ENCODE data around the gene SFXN3. TPM values are rescaled to one million over a fixed set of nuclear protein-coding genes. Genes with fewer than 3 reads are reported as not detected.

SFXN3 gene
- total and polyA plus RNA-seq, 2 donors from 2014 or later, result 23.3 to 51.6 TPM

GRCh38 chr10:101043363-101043707 lies 12.3 kb downstream of the SFXN3 start:
- H3K9ac ChIP-seq (ENCODE audit: low read length in 3 of 3), result peak overlapping the region; percentile 70 to 93 (median 72)
- DNase-seq, result no peak
- H3K4me1 ChIP-seq (ENCODE audit: control insufficient read depth in 2 of 3, insufficient read depth in 2 of 3, low read depth in 1 of 3, low read length in 3 of 3), result peaks cover 9 to 13% (median 11%) of the 10 kb centered on the region in 3 donors
- peaks cover 9% of the 10 kb centered on the region for H3K27me3 ChIP-seq (ENCODE audit: control insufficient read depth, insufficient read depth, low read length)
- FAIRE-seq, result no peak
- H3K27ac ChIP-seq (ENCODE audit: low read depth in 2 of 2, low read length in 2 of 2), result peak overlapping the region; percentile 90
- no peaks in the 10 kb centered on the region for H3K9me3 ChIP-seq (ENCODE audit: control insufficient read depth in 2 of 3, insufficient read depth in 1 of 3, low read length in 3 of 3)
- H3K36me3 ChIP-seq (ENCODE audit: control insufficient read depth in 2 of 3, insufficient read depth in 3 of 3, low read length in 3 of 3), result peaks cover 0 to 2% (median 0%) of the 10 kb centered on the region in 3 donors
- H3K4me3 ChIP-seq (ENCODE audit: low read length in 3 of 3), result peak overlapping the region; percentile 65 to 83 (median 70)
- intact Hi-C loops (cut with DNase I), result no loop called here
- no peak for TF ChIP-seq CTCF (IDR thresholded peaks at IDR 0.05; ENCODE audit: borderline replicate concordance, extremely low read depth, insufficient read depth)

GRCh38 chr10:101044117-101044516 lies 13.1 kb downstream of the SFXN3 start:
- Histone ChIP-seq H3K9me3 (ENCODE audit: control insufficient read depth in 2 of 3, insufficient read depth in 1 of 3, low read length in 3 of 3) (no peaks in the 10 kb centered on the region), H3K9ac (ENCODE audit: low read length in 3 of 3) (no peak overlapping the region), H3K4me1 (ENCODE audit: control insufficient read depth in 2 of 3, insufficient read depth in 2 of 3, low read depth in 1 of 3, low read length in 3 of 3) (peaks cover 9 to 13% (median 11%) of the 10 kb centered on the region in 3 donors), H3K36me3 (ENCODE audit: control insufficient read depth in 2 of 3, insufficient read depth in 3 of 3, low read length in 3 of 3) (peaks cover 0 to 2% (median 0%) of the 10 kb centered on the region in 3 donors), H3K27ac (ENCODE audit: low read depth in 2 of 2, low read length in 2 of 2) (no peak overlapping the region), H3K27me3 (ENCODE audit: control insufficient read depth, insufficient read depth, low read length) (peaks cover 16% of the 10 kb centered on the region), H3K4me3 (ENCODE audit: low read length in 3 of 3) (no peak overlapping the region)
- peak in 1 of 5 donors; percentile 19 for DNase-seq
- TF ChIP-seq CTCF (IDR thresholded peaks at IDR 0.05; ENCODE audit: borderline replicate concordance, extremely low read depth, insufficient read depth), result no peak
- intact Hi-C loops (cut with DNase I), result no loop called here
- FAIRE-seq, result no peak

- H3K36me3 ChIP-seq (ENCODE audit: control insufficient read depth in 2 of 3, insufficient read depth in 3 of 3, low read length in 3 of 3), result no peaks in the 10 kb centered on the region
- no peak overlapping the region for H3K4me3 ChIP-seq (ENCODE audit: low read length in 3 of 3)
- H3K27me3 ChIP-seq (ENCODE audit: control insufficient read depth, insufficient read depth, low read length), result peaks cover 30% of the 10 kb centered on the region
- H3K4me1 ChIP-seq (ENCODE audit: control insufficient read depth in 2 of 3, insufficient read depth in 2 of 3, low read depth in 1 of 3, low read length in 3 of 3), result peaks cover 6 to 13% (median 9%) of the 10 kb centered on the region in 3 donors
- H3K27ac ChIP-seq (ENCODE audit: low read depth in 2 of 2, low read length in 2 of 2), result no peak overlapping the region
- no peak for TF ChIP-seq CTCF (IDR thresholded peaks at IDR 0.05; ENCODE audit: borderline replicate concordance, extremely low read depth, insufficient read depth)
- H3K9ac ChIP-seq (ENCODE audit: low read length in 3 of 3), result no peak overlapping the region
- intact Hi-C loops (cut with DNase I), result no loop called here
- no peak for FAIRE-seq
- DNase-seq, result peak; percentile 37 to 72 (median 39)
- H3K9me3 ChIP-seq (ENCODE audit: control insufficient read depth in 2 of 3, insufficient read depth in 1 of 3, low read length in 3 of 3), result no peaks in the 10 kb centered on the region
Measured at GRCh38 chr10:101046332-101047238, 15.6 kb downstream of the SFXN3 start.

Measured in kidney (tissue), 14 donors.